Skeletal muscle tissue (tissue), 4 donors: ENCODE results near the gene XPNPEP1. TPM values are rescaled to one million over a fixed set of nuclear protein-coding genes. Genes with fewer than 3 reads are reported as not detected.

ENCODE experiments used
- H3K27ac ChIP-seq: one replicate; pipeline ENCODE4 v1.7.0; 2013; ENCODE audit warnings: mild to moderate bottlenecking, low read depth, low read length, inconsistent platforms
- H3K27me3 ChIP-seq, 3 donors: one replicate each; pipeline ENCODE4 v1.7.0; 2013; ENCODE audit warnings: low read length in 3 of 3; ENCODE audit not compliant: control insufficient read depth in 3 of 3, insufficient read depth in 3 of 3
- H3K36me3 ChIP-seq, 3 donors: one replicate each; pipeline ENCODE4 v1.7.0; 2013; ENCODE audit warnings: low read length in 3 of 3; ENCODE audit not compliant: control insufficient read depth in 3 of 3, insufficient read depth in 3 of 3
- H3K4me1 ChIP-seq, 3 donors: one replicate each; pipeline ENCODE4 v1.7.0; 2013; ENCODE audit warnings: low read length in 3 of 3, mild to moderate bottlenecking in 3 of 3; ENCODE audit not compliant: control insufficient read depth in 3 of 3, insufficient read depth in 3 of 3
- H3K4me3 ChIP-seq, 3 donors: one replicate each; pipeline ENCODE4 v1.7.0; 2013; ENCODE audit warnings: low read length in 3 of 3
- H3K9ac ChIP-seq, 3 donors: one replicate each; pipeline ENCODE4 v1.7.0; 2013; ENCODE audit warnings: low read length in 3 of 3, mild to moderate bottlenecking in 3 of 3, moderate library complexity in 2 of 3, low read depth in 1 of 3
- H3K9me3 ChIP-seq, 3 donors: one replicate each; pipeline ENCODE4 v1.7.0; 2013; ENCODE audit warnings: low read length in 3 of 3; ENCODE audit not compliant: control insufficient read depth in 3 of 3
- total RNA-seq: library from RNA; depleted of rRNA; stranded (reverse); fragments of >200 nt; gene quantifications from one replicate; pipeline ENCODE4 v1.2.3, GENCODE V29; 2014
- donor health status: Osteomylitis.

XPNPEP1 gene
- total RNA-seq, 1 donor from 2014 or later, result 89.2 TPM

- Histone ChIP-seq H3K4me3 (no peak overlapping the region), H3K9ac (no peak overlapping the region), H3K27me3 (no peaks in the 10 kb centered on the region), H3K27ac (no peak overlapping the region), H3K36me3 (no peaks in the 10 kb centered on the region), H3K4me1 (peaks cover 6 to 14% (median 14%) of the 10 kb centered on the region in 3 donors), H3K9me3 (no peaks in the 10 kb centered on the region)
These were observed 11.9 kb upstream of the XPNPEP1 start for GRCh38 chr10:109934958-109935793.

GRCh38 chr10:109933984-109934565 lies 10.8 kb upstream of the XPNPEP1 start:
- Histone ChIP-seq H3K36me3 (no peaks in the 10 kb centered on the region), H3K27ac (no peak overlapping the region), H3K27me3 (no peaks in the 10 kb centered on the region), H3K4me1 (peaks cover 6 to 14% (median 14%) of the 10 kb centered on the region in 3 donors), H3K9ac (no peak overlapping the region), H3K9me3 (no peaks in the 10 kb centered on the region), H3K4me3 (no peak overlapping the region)

GRCh38 chr10:109932968-109933367 lies 9.7 kb upstream of the XPNPEP1 start:
- H3K27me3 ChIP-seq, result no peaks in the 10 kb centered on the region
- no peak overlapping the region for H3K27ac ChIP-seq
- H3K9me3 ChIP-seq, result no peaks in the 10 kb centered on the region
- H3K4me3 ChIP-seq, result no peak overlapping the region
- H3K4me1 ChIP-seq, result peaks cover 6 to 14% (median 14%) of the 10 kb centered on the region in 3 donors
- H3K36me3 ChIP-seq, result no peaks in the 10 kb centered on the region
- H3K9ac ChIP-seq, result no peak overlapping the region

- H3K4me3 ChIP-seq, result no peak overlapping the region
- H3K9ac ChIP-seq, result no peak overlapping the region
- H3K27me3 ChIP-seq, result no peaks in the 10 kb centered on the region
- no peak overlapping the region for H3K27ac ChIP-seq
- H3K4me1 ChIP-seq, result peaks cover 6 to 14% (median 14%) of the 10 kb centered on the region in 3 donors
- H3K9me3 ChIP-seq, result no peaks in the 10 kb centered on the region
- H3K36me3 ChIP-seq, result no peaks in the 10 kb centered on the region
These were observed 9.1 kb upstream of the XPNPEP1 start for GRCh38 chr10:109932391-109932790.

GRCh38 chr10:109931163-109931562 lies 7.9 kb upstream of the XPNPEP1 start:
- no peak overlapping the region for H3K9ac ChIP-seq
- no peaks in the 10 kb centered on the region for H3K9me3 ChIP-seq
- H3K4me1 ChIP-seq, result peaks cover 6 to 14% (median 14%) of the 10 kb centered on the region in 3 donors
- H3K27ac ChIP-seq, result no peak overlapping the region
- H3K4me3 ChIP-seq, result no peak overlapping the region
- no peaks in the 10 kb centered on the region for H3K36me3 ChIP-seq
- no peaks in the 10 kb centered on the region for H3K27me3 ChIP-seq

GRCh38 chr10:109929501-109930219 lies 6.3 kb upstream of the XPNPEP1 start:
- Histone ChIP-seq H3K9ac (no peak overlapping the region), H3K4me1 (peaks cover 6 to 10% (median 7%) of the 10 kb centered on the region in 3 donors), H3K27me3 (no peaks in the 10 kb centered on the region), H3K36me3 (no peaks in the 10 kb centered on the region), H3K9me3 (no peaks in the 10 kb centered on the region), H3K4me3 (no peak overlapping the region), H3K27ac (no peak overlapping the region)

GRCh38 chr10:109928475-109928891 lies 5.2 kb upstream of the XPNPEP1 start:
- no peaks in the 10 kb centered on the region for H3K36me3 ChIP-seq
- no peak overlapping the region for H3K27ac ChIP-seq
- H3K4me1 ChIP-seq, result peaks cover 4 to 8% (median 5%) of the 10 kb centered on the region in 3 donors
- H3K4me3 ChIP-seq, result no peak overlapping the region
- H3K9ac ChIP-seq, result no peak overlapping the region
- H3K9me3 ChIP-seq, result no peaks in the 10 kb centered on the region
- no peaks in the 10 kb centered on the region for H3K27me3 ChIP-seq

- H3K9me3 ChIP-seq, result no peaks in the 10 kb centered on the region
- no peak overlapping the region for H3K9ac ChIP-seq
- no peaks in the 10 kb centered on the region for H3K36me3 ChIP-seq
- H3K27me3 ChIP-seq, result no peaks in the 10 kb centered on the region
- H3K4me1 ChIP-seq, result peaks cover 13 to 18% (median 14%) of the 10 kb centered on the region in 3 donors
- no peak overlapping the region for H3K4me3 ChIP-seq
- H3K27ac ChIP-seq, result no peak overlapping the region
These were observed 3.5 kb upstream of the XPNPEP1 start for GRCh38 chr10:109926825-109927224.

- Histone ChIP-seq H3K4me1 (peaks cover 14 to 23% (median 15%) of the 10 kb centered on the region in 3 donors), H3K9me3 (no peaks in the 10 kb centered on the region), H3K27ac (no peak overlapping the region), H3K36me3 (no peaks in the 10 kb centered on the region), H3K27me3 (no peaks in the 10 kb centered on the region), H3K4me3 (no peak overlapping the region), H3K9ac (no peak overlapping the region)
These were observed 2.9 kb upstream of the XPNPEP1 start for GRCh38 chr10:109926061-109926745.
